SKM-1 (cell line): ENCODE measurements around the gene FGD4.
A peak's percentile ranks its signal among the peaks of the same experiment; 100 is the strongest.

Experiments
- DNase-seq: peaks from one replicate; lab custom pipeline; 2025; ENCODE audit not compliant: unreplicated experiment; lab: John Stamatoyannopoulos, UW

The FGD4 gene

GRCh38 chr12:32666018-32666417, 266.7 kb downstream of the FGD4 start:
- no peak for DNase-seq

- DNase-seq: no peak
Measured at GRCh38 chr12:32669584-32669983, 270.2 kb downstream of the FGD4 start.

- DNase-seq: peak; percentile 2
Measured at GRCh38 chr12:32671930-32672780, 272.8 kb downstream of the FGD4 start.

GRCh38 chr12:32679091-32679919, 279.9 kb downstream of the FGD4 start, which contains the start of gene DNM1L:
Gene DNM1L (plus strand): TSS chr12:32679301. CDS start chr12:32679364, 63 bp downstream.
- peak; percentile 58 for DNase-seq

- DNase-seq: no peak
Measured at GRCh38 chr12:32679920-32680237, 280.5 kb downstream of the FGD4 start.

- no peak for DNase-seq
Measured at GRCh38 chr12:32680787-32681186, 281.4 kb downstream of the FGD4 start.

- no peak for DNase-seq
Measured at GRCh38 chr12:32681272-32681671, 281.9 kb downstream of the FGD4 start.

GRCh38 chr12:32686340-32686739, 287.0 kb downstream of the FGD4 start:
- no peak for DNase-seq

GRCh38 chr12:32688786-32689185, 289.4 kb downstream of the FGD4 start:
- DNase-seq: no peak

- no peak for DNase-seq
Measured at GRCh38 chr12:32690927-32691326, 291.6 kb downstream of the FGD4 start.

- DNase-seq: no peak
Measured at GRCh38 chr12:32692358-32692757, 293.0 kb downstream of the FGD4 start.

- DNase-seq: no peak
Measured at GRCh38 chr12:32693036-32693435, 293.7 kb downstream of the FGD4 start.
